ENCODE results near the gene KAT5.
"Not testable (repeated sequence)": the region's sequence is repeated elsewhere in the genome, so short reads cannot be mapped to it uniquely, and the experiment has no call there.

Gene KAT5

GRCh38 chr11:65711785-65712632, at the start of gene KAT5:
Gene KAT5 (plus strand): TSS chr11:65712252. CDS start chr11:65712268, 16 bp downstream.
- peak; percentile 81 for DNase-seq

- DNase-seq, result no peak
Observed at GRCh38 chr11:65662799-65663638, 49.0 kb upstream of the KAT5 start, which contains the start of gene RELA. Gene RELA (minus strand): TSS chr11:65662916. CDS start chr11:65662832, 84 bp downstream.

- no peak for DNase-seq
Observed at GRCh38 chr11:65663639-65664200, 48.3 kb upstream of the KAT5 start.

GRCh38 chr11:65672180-65672860, 39.7 kb upstream of the KAT5 start:
- no peak for DNase-seq

GRCh38 chr11:65672982-65673381, 39.1 kb upstream of the KAT5 start:
- no peak for DNase-seq

GRCh38 chr11:65680192-65680743, 31.8 kb upstream of the KAT5 start:
- DNase-seq, result no peak

- not testable (repeated sequence) for DNase-seq
Observed at GRCh38 chr11:65683480-65683879, 28.6 kb upstream of the KAT5 start.

GRCh38 chr11:65685981-65686380, 26.1 kb upstream of the KAT5 start:
- DNase-seq, result no peak

- not testable (repeated sequence) for DNase-seq
Observed at GRCh38 chr11:65691847-65692246, 20.2 kb upstream of the KAT5 start.

GRCh38 chr11:65692367-65692766, 19.7 kb upstream of the KAT5 start:
- DNase-seq, result no peak

GRCh38 chr11:65695459-65696241, 16.4 kb upstream of the KAT5 start:
- DNase-seq, result no peak

GRCh38 chr11:65696802-65697552, 15.1 kb upstream of the KAT5 start:
- no peak for DNase-seq

- DNase-seq, result no peak
Observed at GRCh38 chr11:65698205-65698604, 13.8 kb upstream of the KAT5 start.

GRCh38 chr11:65699306-65699705, 12.7 kb upstream of the KAT5 start:
- DNase-seq, result no peak

- DNase-seq, result no peak
Observed at GRCh38 chr11:65700399-65700798, 11.7 kb upstream of the KAT5 start.

- no peak for DNase-seq
Observed at GRCh38 chr11:65701686-65702085, 10.4 kb upstream of the KAT5 start.

GRCh38 chr11:65703846-65704245, 8.2 kb upstream of the KAT5 start:
- DNase-seq, result no peak

- DNase-seq, result peak; percentile 37
Observed at GRCh38 chr11:65706303-65706763, 5.7 kb upstream of the KAT5 start.

- DNase-seq, result not testable (repeated sequence)
Observed at GRCh38 chr11:65707002-65707401, 5.0 kb upstream of the KAT5 start.

GRCh38 chr11:65708451-65708850, 3.6 kb upstream of the KAT5 start:
- DNase-seq, result no peak

GRCh38 chr11:65709661-65710060, 2.4 kb upstream of the KAT5 start:
- no peak for DNase-seq
